H1 (cell line): ENCODE measurements around the gene RIT2. TPM values are rescaled to one million over a fixed set of nuclear protein-coding genes. Genes with fewer than 3 reads are reported as not detected.

ENCODE experiments used
- ASH2L ChIP-seq: fragments of 200-600, 300-600 bp; sonication (generic); IDR thresholded peaks from one replicate; pipeline ENCODE4 v1.7.1; 2017; ENCODE audit warnings: low read length
- BACH1 ChIP-seq: IDR thresholded peaks from 2 replicates; pipeline ENCODE4 v1.6.1; 2012; ENCODE audit warnings: low read length, improper control_type of control experiment
- BRCA1 ChIP-seq: IDR thresholded peaks from 2 replicates; pipeline ENCODE4 v1.6.1; 2012; ENCODE audit warnings: low read depth, low read length, improper control_type of control experiment
- CTCF ChIP-seq, 3 experiments: IDR thresholded peaks; 1 replicate in 2 of 3; 2 replicates in 1 of 3; pipeline versions ENCODE4 v1.5.1 to v1.6.1; 2011; ENCODE audit warnings: low read length in 3 of 3, mild to moderate bottlenecking in 3 of 3, inconsistent platforms in 2 of 3, low read depth in 1 of 3, moderate library complexity in 1 of 3; ENCODE audit not compliant: insufficient read depth in 1 of 3; ENCODE audit errors: control extremely low read depth in 1 of 3
- EZH2 ChIP-seq: fragments of 200-600 bp; sonication (generic); IDR thresholded peaks from 2 replicates; pipeline ENCODE4 v1.7.1; 2012; ENCODE audit warnings: low read depth, mild to moderate bottlenecking, moderate library complexity, low read length, inconsistent platforms; ENCODE audit not compliant: severe bottlenecking
- PHF8 ChIP-seq: fragments of 200-600 bp; sonication (generic); conservative IDR thresholded peaks from 2 replicates; pipeline ENCODE4 v1.7.1; 2012; ENCODE audit warnings: low read depth, mild to moderate bottlenecking, inconsistent platforms, low read length, moderate library complexity
- polyA plus RNA-seq, 7 experiments: library from polyadenylated mRNA; depleted of rRNA in 3 of 7; stranded (reverse) in 5 of 7; unstranded in 2 of 7; fragments of >200 nt in 5 of 7; fragments of 200-250 nt in 2 of 7; gene quantifications; 1 replicate in 5 of 7; 2 replicates in 1 of 7; 4 replicates in 1 of 7; pipeline versions ENCODE4 v1.2.1 to v1.2.3, GENCODE V29; 2011 to 2013; ENCODE audit warnings: missing spikeins in 2 of 7, mixed read lengths in 2 of 7
- total RNA-seq: library from RNA; stranded (reverse); fragmentation: NEBNext Ultra II Directional; extraction: Animal tissue kit (Norgen Biotek cat#: 25700); gene quantifications from 2 replicates; pipeline ENCODE4 v1.2.1, GENCODE V29; 2021
- TF ChIP-seq, protein P1 (sequence below): IDR thresholded peaks from 2 replicates; pipeline ENCODE4 v1.6.1; 2011; ENCODE audit warnings: low read depth, mild to moderate bottlenecking, low read length; ENCODE audit not compliant: insufficient read depth

Gene RIT2
- total and polyA plus RNA-seq, 2 of the 8 experiments (the other 6 are each of a cell fraction or from before 2014, with no cell fraction given): 0.67 to 3.2 TPM

DNA sequence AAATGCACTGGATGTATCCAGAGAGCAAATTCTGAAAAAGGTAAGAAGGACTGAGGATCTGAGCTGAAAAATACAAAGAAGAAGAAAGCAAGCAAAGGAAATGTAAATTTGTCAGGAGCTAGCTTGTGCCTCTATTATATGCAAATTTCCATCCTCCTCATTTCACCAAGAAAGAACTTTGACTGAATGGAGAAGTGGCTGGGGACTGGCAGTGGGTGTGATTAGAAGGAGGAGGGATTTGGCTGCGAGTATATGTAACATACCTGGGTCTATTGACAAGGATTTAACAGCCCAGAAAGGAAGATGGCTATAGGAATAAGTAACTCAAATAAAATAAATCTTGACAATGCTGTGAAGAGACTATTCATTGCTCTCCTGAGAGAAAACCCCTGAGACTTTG lies 19.4 kb upstream of the RIT2 start (continued):
- TF ChIP-seq CTCF (IDR thresholded peaks at IDR 0.05; ENCODE audit: control extremely low read depth in 1 of 3, insufficient read depth in 1 of 3, low read depth in 1 of 3, low read length in 3 of 3) (no peak), ASH2L (no peak), PHF8 (no peak), EZH2 (no peak), BRCA1 (no peak), BACH1 (no peak)
- TF ChIP-seq, protein P1, sequence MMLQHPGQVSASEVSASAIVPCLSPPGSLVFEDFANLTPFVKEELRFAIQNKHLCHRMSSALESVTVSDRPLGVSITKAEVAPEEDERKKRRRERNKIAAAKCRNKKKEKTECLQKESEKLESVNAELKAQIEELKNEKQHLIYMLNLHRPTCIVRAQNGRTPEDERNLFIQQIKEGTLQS: no peak
